Immature natural killer cell (primary cell): ENCODE results near the gene ATG16L2. TPM values are rescaled to one million over a fixed set of nuclear protein-coding genes. Genes with fewer than 3 reads are reported as not detected.
A peak's percentile ranks its signal among the peaks of the same experiment; 100 is the strongest.
"Not testable (repeated sequence)": the region's sequence is repeated elsewhere in the genome, so short reads cannot be mapped to it uniquely, and the experiment has no call there.

ENCODE experiments used
- DNase-seq, 3 donors: peaks; one replicate each; pipeline ENCODE4 v3.0.0; 2022; ENCODE audit warnings: mixed read lengths in 1 of 3
- H3K27ac Mint-ChIP-seq, 6 donors: one replicate each; pipeline ENCODE4 v1.8.0; 2020; ENCODE audit warnings: mixed read lengths in 6 of 6, mild to moderate bottlenecking in 5 of 6, inconsistent platforms in 4 of 6, moderate library complexity in 3 of 6
- H3K27me3 Mint-ChIP-seq, 3 donors: one replicate each; pipeline ENCODE4 v1.8.0; 2020 to 2021; ENCODE audit warnings: low read depth in 3 of 3, mild to moderate bottlenecking in 3 of 3, mixed read lengths in 3 of 3, moderate library complexity in 3 of 3, inconsistent platforms in 1 of 3
- H3K36me3 Mint-ChIP-seq, 3 donors: one replicate each; pipeline ENCODE4 v1.8.0; 2020; ENCODE audit warnings: mixed read lengths in 3 of 3, inconsistent platforms in 2 of 3, mild to moderate bottlenecking in 2 of 3
- H3K4me1 Mint-ChIP-seq, 2 donors: one replicate each; pipeline ENCODE4 v1.8.0; 2020; ENCODE audit warnings: inconsistent platforms in 2 of 2, mild to moderate bottlenecking in 2 of 2, mixed read lengths in 2 of 2, moderate library complexity in 1 of 2
- H3K4me3 Mint-ChIP-seq, 5 donors: one replicate each; pipeline ENCODE4 v1.8.0; 2020; ENCODE audit warnings: mild to moderate bottlenecking in 5 of 5, mixed read lengths in 5 of 5, inconsistent platforms in 3 of 5, moderate library complexity in 3 of 5
- H3K9me3 Mint-ChIP-seq, 6 donors: one replicate each; pipeline ENCODE4 v1.8.0; 2020; ENCODE audit warnings: mild to moderate bottlenecking in 6 of 6, mixed read lengths in 6 of 6, inconsistent platforms in 4 of 6, moderate library complexity in 3 of 6
- polyA plus RNA-seq, 3 donors: library from polyadenylated mRNA; unstranded; fragments of 300-500 nt; fragmentation: Illumina TruSeq; gene quantifications; one replicate each; pipeline ENCODE4 v1.2.3, GENCODE V29; 2021

ATG16L2 gene
- polyA plus RNA-seq, 3 donors from 2014 or later = 11.4 to 24.6 (median 18.7) TPM

DNA sequence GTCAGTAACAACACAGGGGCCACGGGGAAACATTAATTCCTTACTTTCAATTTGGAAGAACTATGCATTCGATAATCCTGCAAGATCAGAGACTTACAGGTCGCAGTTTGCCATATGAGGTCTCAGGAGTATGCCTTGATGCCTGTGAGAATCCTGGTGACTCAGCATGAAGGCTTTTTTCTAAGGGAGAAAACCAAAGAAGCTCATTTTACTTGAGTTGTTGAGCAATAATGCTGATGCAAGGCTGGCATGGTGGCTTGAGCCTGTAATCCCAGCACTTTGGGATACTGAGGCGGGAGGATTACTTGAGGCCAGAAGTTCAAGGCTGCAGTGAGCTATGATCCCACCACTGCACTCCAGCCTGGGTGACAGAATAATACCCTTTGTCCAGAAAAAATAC is 26.6 kb downstream of the ATG16L2 start:
- no peaks in the 10 kb centered on the region for H3K4me1 Mint-ChIP-seq
- H3K9me3 Mint-ChIP-seq = no peaks in the 10 kb centered on the region
- H3K27ac Mint-ChIP-seq = no peak overlapping the region
- DNase-seq = no peak
- no peak overlapping the region for H3K4me3 Mint-ChIP-seq
- H3K27me3 Mint-ChIP-seq = no peaks in the 10 kb centered on the region
- H3K36me3 Mint-ChIP-seq = peaks cover 15 to 41% (median 21%) of the 10 kb centered on the region in 3 donors

GRCh38 chr11:72841397-72841796 is 27.2 kb downstream of the ATG16L2 start:
- H3K9me3 Mint-ChIP-seq = no peaks in the 10 kb centered on the region
- peaks cover 0 to under 1% (median 0%) of the 10 kb centered on the region in 3 donors for H3K27me3 Mint-ChIP-seq
- H3K4me3 Mint-ChIP-seq = no peak overlapping the region
- no peak overlapping the region for H3K27ac Mint-ChIP-seq
- peaks cover 15 to 41% (median 21%) of the 10 kb centered on the region in 3 donors for H3K36me3 Mint-ChIP-seq
- no peaks in the 10 kb centered on the region for H3K4me1 Mint-ChIP-seq
- DNase-seq = no peak

DNA sequence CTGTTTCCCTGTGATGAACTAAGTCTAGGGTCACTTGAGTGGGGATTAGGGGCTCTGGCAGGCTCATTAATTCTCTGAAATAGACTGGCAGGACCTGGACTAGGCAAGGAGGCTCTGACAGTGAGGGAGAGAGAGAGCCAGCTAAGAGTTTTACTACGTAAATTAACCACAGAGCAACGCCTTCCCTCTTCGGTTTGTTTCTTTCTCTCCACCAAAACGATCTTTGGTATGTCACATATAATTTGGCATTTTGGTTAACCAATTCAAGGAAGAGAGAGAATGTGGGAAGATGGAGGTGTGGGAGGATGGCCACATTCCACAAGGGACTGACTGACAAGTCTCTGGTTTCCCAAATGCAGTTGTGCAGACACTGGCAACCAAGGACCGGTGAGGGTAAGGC is 27.9 kb downstream of the ATG16L2 start:
- Mint-ChIP-seq H3K9me3 (no peaks in the 10 kb centered on the region), H3K27ac (peak overlapping the region in 1 of 6 donors; percentile 30), H3K4me3 (no peak overlapping the region), H3K36me3 (peaks cover 15 to 41% (median 22%) of the 10 kb centered on the region in 3 donors), H3K27me3 (peaks cover 0 to 2% (median 0%) of the 10 kb centered on the region in 3 donors), H3K4me1 (no peaks in the 10 kb centered on the region)
- no peak for DNase-seq

- no peak overlapping the region for H3K27ac Mint-ChIP-seq
- H3K27me3 Mint-ChIP-seq = peaks cover 0 to 2% (median 0%) of the 10 kb centered on the region in 3 donors
- no peak overlapping the region for H3K4me3 Mint-ChIP-seq
- H3K36me3 Mint-ChIP-seq = peaks cover 15 to 41% (median 24%) of the 10 kb centered on the region in 3 donors
- no peaks in the 10 kb centered on the region for H3K9me3 Mint-ChIP-seq
- no peak for DNase-seq
- no peaks in the 10 kb centered on the region for H3K4me1 Mint-ChIP-seq
Observed at GRCh38 chr11:72842653-72843330, 28.6 kb downstream of the ATG16L2 start.

- Mint-ChIP-seq H3K27me3 (peaks cover 0 to 2% (median 0%) of the 10 kb centered on the region in 3 donors), H3K4me3 (no peak overlapping the region), H3K9me3 (no peaks in the 10 kb centered on the region), H3K36me3 (peaks cover 15 to 35% (median 20%) of the 10 kb centered on the region in 3 donors), H3K27ac (no peak overlapping the region), H3K4me1 (peaks cover 0 to 2% of the 10 kb centered on the region in 2 donors)
- DNase-seq = no peak
Observed at GRCh38 chr11:72844356-72844755, 30.1 kb downstream of the ATG16L2 start.

GRCh38 chr11:72848846-72849466 is 34.7 kb downstream of the ATG16L2 start:
- DNase-seq = peak; percentile 31 to 48 (median 32)
- Mint-ChIP-seq H3K9me3 (no peaks in the 10 kb centered on the region), H3K27ac (no peak overlapping the region), H3K4me1 (peaks cover 0 to 2% of the 10 kb centered on the region in 2 donors), H3K36me3 (peaks cover 0 to 9% (median 3%) of the 10 kb centered on the region in 3 donors), H3K4me3 (no peak overlapping the region), H3K27me3 (peaks cover 0 to 2% (median 0%) of the 10 kb centered on the region in 3 donors)

GRCh38 chr11:72850832-72851231 is 36.6 kb downstream of the ATG16L2 start:
- Mint-ChIP-seq H3K9me3 (no peaks in the 10 kb centered on the region), H3K4me3 (no peak overlapping the region), H3K27me3 (peaks cover 0 to 2% (median 0%) of the 10 kb centered on the region in 3 donors), H3K4me1 (peaks cover 0 to 2% of the 10 kb centered on the region in 2 donors), H3K27ac (no peak overlapping the region), H3K36me3 (peaks cover 0 to 6% (median 3%) of the 10 kb centered on the region in 3 donors)
- DNase-seq = no peak

DNA sequence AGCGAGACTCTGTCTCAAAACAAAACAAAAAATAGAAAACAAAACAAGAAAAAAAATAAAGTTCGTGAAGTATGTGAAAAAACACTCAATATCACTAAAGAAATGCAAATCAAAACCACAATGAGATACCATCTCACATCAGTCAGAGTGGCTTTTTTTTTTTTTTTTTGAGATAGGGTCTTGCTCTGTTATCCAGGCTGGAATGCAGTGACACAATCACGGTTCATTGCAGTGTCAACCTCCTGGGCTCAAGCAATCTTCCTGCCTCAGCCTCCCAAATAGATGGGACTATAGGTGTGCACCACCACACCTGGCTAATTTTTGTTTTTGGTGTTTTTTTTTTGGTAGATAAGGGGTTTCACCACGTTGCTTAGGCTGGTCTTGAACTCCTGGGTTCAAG is 37.5 kb downstream of the ATG16L2 start:
- peaks cover 0 to 6% (median 3%) of the 10 kb centered on the region in 3 donors for H3K36me3 Mint-ChIP-seq
- no peaks in the 10 kb centered on the region for H3K9me3 Mint-ChIP-seq
- no peak overlapping the region for H3K27ac Mint-ChIP-seq
- peaks cover 0 to 2% of the 10 kb centered on the region in 2 donors for H3K4me1 Mint-ChIP-seq
- H3K27me3 Mint-ChIP-seq = no peaks in the 10 kb centered on the region
- no peak overlapping the region for H3K4me3 Mint-ChIP-seq
- no peak for DNase-seq

DNA sequence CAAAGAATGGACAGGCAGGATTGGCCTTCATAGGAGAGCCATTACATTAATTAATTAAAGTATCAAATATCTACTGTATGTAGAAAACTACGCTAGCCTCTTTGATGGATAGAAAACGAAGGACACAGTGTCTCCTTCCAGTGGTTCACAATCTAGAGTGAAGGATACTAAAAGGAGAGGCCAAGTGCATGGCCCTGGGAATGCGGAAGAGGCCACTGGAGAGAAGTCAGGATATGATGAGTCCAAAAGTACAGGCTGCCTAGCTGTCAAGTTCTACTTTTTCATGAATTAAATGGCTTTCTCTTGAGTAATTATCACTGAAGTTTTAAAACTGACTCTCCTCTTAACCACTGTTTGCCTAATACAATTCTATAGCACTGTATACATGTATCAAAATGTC is 41.9 kb downstream of the ATG16L2 start:
- DNase-seq = no peak
- no peaks in the 10 kb centered on the region for H3K9me3 Mint-ChIP-seq
- no peak overlapping the region for H3K4me3 Mint-ChIP-seq
- no peak overlapping the region for H3K27ac Mint-ChIP-seq
- no peaks in the 10 kb centered on the region for H3K4me1 Mint-ChIP-seq
- H3K27me3 Mint-ChIP-seq = no peaks in the 10 kb centered on the region
- H3K36me3 Mint-ChIP-seq = peaks cover 0 to 9% (median 4%) of the 10 kb centered on the region in 3 donors

DNA sequence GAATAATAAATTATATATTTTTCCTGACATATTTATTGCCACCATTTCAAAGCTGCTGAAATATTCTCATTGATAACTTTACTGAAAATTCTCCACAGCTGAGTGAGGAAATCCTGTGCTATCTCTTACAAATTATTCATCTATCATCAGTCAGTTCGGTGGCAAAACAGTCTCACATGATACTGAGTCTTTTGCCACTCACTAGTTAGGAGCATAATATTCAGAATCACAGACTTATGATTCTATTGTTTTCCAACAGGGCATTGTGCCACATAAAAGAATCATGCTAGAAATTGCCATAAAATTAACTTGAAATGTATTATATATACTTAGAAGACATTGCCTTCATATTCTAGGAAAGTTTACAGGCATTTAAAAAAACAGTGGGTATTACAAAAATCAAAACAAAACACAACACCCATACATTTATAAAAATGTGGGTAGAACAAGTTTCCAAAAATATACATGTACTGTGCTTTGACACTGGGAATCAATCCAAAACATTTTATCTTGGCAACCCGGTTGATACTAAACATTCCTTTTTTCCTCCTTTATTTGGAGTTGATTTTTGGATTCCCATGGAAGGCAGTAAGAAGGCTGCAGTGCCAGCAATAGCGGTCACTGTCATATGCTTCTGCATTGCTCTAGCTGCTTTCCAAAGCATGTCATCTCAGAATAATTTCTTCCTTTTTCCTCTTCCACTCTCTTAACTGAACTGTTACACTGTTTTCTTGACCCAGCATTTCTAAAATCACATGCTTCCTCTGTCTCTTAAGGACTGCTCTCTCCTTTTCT is 42.5 kb downstream of the ATG16L2 start:
- DNase-seq = no peak
- Mint-ChIP-seq H3K27ac (no peak overlapping the region), H3K9me3 (no peaks in the 10 kb centered on the region), H3K4me1 (no peaks in the 10 kb centered on the region), H3K4me3 (no peak overlapping the region), H3K27me3 (no peaks in the 10 kb centered on the region), H3K36me3 (peaks cover 0 to 9% (median 4%) of the 10 kb centered on the region in 3 donors)

DNA sequence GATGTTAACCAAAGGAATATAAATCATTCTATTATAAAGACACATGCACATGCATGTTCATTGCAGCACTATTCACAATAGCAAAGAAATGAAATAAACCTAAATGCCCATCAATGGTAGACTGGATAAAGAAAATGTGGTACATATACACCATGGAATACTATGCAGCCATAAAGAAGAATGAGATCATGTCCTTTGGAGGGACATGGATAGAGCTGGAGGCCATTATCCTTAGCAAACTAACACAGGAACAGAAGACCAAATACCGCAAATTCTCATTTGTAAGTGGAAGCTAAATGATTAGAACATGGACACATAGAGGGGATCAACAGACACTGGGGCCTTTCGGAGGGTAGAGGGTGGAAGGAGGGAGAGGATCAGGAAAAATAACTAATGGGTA is 44.1 kb downstream of the ATG16L2 start:
- H3K36me3 Mint-ChIP-seq, H3K27ac Mint-ChIP-seq, H3K4me3 Mint-ChIP-seq, H3K9me3 Mint-ChIP-seq, DNase-seq, H3K27me3 Mint-ChIP-seq, H3K4me1 Mint-ChIP-seq: not testable (repeated sequence)

- Mint-ChIP-seq H3K27ac (no peak overlapping the region), H3K27me3 (no peaks in the 10 kb centered on the region), H3K36me3 (peaks cover 0 to 9% (median 4%) of the 10 kb centered on the region in 3 donors), H3K4me1 (no peaks in the 10 kb centered on the region), H3K4me3 (no peak overlapping the region), H3K9me3 (no peaks in the 10 kb centered on the region)
- DNase-seq = no peak
Observed at GRCh38 chr11:72859126-72859525, 44.9 kb downstream of the ATG16L2 start.

DNA sequence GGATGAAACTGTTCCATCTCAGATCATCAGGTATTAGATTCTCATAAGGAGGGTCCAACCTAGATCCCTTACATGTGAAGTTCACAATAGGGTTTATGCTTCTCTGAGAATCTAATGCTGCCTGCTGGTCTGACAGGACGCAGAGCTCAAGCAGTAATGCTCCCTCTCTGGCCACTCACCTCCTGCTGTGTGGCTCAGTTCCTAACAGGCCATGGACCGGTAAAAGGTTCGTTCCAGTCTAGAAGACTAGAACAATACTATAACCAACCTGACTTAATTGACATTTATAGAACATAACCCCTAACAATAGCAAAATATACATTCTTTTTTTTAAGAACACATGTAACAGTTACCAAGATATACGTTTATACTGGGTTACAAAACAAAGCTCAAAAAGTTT is 45.8 kb downstream of the ATG16L2 start:
- no peaks in the 10 kb centered on the region for H3K9me3 Mint-ChIP-seq
- DNase-seq = no peak
- no peaks in the 10 kb centered on the region for H3K27me3 Mint-ChIP-seq
- no peaks in the 10 kb centered on the region for H3K4me1 Mint-ChIP-seq
- H3K4me3 Mint-ChIP-seq = no peak overlapping the region
- H3K27ac Mint-ChIP-seq = no peak overlapping the region
- H3K36me3 Mint-ChIP-seq = peaks cover 0 to 9% (median 4%) of the 10 kb centered on the region in 3 donors

DNA sequence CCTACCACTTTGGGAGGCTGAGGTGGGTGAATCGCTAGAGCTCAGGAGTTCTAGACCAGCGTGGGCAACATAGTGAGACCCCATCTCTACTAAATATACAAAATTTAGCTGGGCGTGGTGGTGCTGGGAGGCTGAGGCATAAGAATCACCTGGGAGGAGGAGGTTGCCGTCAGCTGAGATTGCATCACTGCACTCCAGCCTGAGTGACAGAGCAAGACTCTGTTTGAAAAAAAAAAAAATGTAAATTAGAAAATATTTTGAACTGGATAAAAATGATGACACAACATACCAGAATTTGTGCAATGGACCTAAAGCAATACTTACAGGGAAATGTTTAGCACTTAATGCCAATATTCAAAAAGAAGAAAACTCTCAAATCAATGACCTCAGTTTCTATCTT is 46.4 kb downstream of the ATG16L2 start:
- no peak overlapping the region for H3K4me3 Mint-ChIP-seq
- no peaks in the 10 kb centered on the region for H3K27me3 Mint-ChIP-seq
- no peaks in the 10 kb centered on the region for H3K4me1 Mint-ChIP-seq
- no peak overlapping the region for H3K27ac Mint-ChIP-seq
- DNase-seq = no peak
- peaks cover 0 to 13% (median 4%) of the 10 kb centered on the region in 3 donors for H3K36me3 Mint-ChIP-seq
- H3K9me3 Mint-ChIP-seq = no peaks in the 10 kb centered on the region
